Central memory CD8-positive, alpha-beta T cell (primary cell): ENCODE results near the gene INPP5A.
A peak's percentile ranks its signal among the peaks of the same experiment; 100 is the strongest.

ENCODE experiments used
- ATAC-seq: fragments of 150-1000 bp; cut with Tn5 transposase; replicated peaks from 2 replicates; pipeline ENCODE4 v1.10.0; 2022; ENCODE audit warnings: mild to moderate bottlenecking, moderate FRiP score, moderate number of reproducible peaks; ENCODE audit not compliant: poor library complexity, severe bottlenecking; ENCODE audit errors: extremely low read depth
- DNase-seq, 2 donors: peaks; one replicate each; pipeline ENCODE4 v3.0.0; 2021; ENCODE audit warnings: low spot score in 2 of 2
- H3K27ac Mint-ChIP-seq: one replicate; pipeline ENCODE4 v1.8.0; 2022; ENCODE audit warnings: low read depth, mild to moderate bottlenecking, moderate library complexity, mixed read lengths
- H3K27me3 Mint-ChIP-seq: one replicate; pipeline ENCODE4 v1.8.0; 2022; ENCODE audit warnings: mixed read lengths
- H3K36me3 Mint-ChIP-seq: one replicate; pipeline ENCODE4 v1.8.0; 2022; ENCODE audit warnings: mild to moderate bottlenecking, moderate library complexity, mixed read lengths; ENCODE audit not compliant: insufficient read depth
- H3K4me1 Mint-ChIP-seq: one replicate; pipeline ENCODE4 v1.8.0; 2022; ENCODE audit warnings: mixed read lengths
- H3K4me3 Mint-ChIP-seq: one replicate; pipeline ENCODE4 v1.8.0; 2022; ENCODE audit warnings: mild to moderate bottlenecking, moderate library complexity, mixed read lengths
- H3K9me3 Mint-ChIP-seq: one replicate; pipeline ENCODE4 v1.8.0; 2022; ENCODE audit warnings: mixed read lengths

INPP5A gene

GRCh38 chr10:132524443-132525285, 12.9 kb upstream of the INPP5A start:
- Mint-ChIP-seq H3K9me3 (no peaks in the 10 kb centered on the region), H3K36me3 (no peaks in the 10 kb centered on the region), H3K4me1 (no peaks in the 10 kb centered on the region), H3K4me3 (no peak overlapping the region), H3K27ac (no peak overlapping the region), H3K27me3 (peaks cover 37% of the 10 kb centered on the region)
- ATAC-seq, result no peak
- no peak for DNase-seq

DNA sequence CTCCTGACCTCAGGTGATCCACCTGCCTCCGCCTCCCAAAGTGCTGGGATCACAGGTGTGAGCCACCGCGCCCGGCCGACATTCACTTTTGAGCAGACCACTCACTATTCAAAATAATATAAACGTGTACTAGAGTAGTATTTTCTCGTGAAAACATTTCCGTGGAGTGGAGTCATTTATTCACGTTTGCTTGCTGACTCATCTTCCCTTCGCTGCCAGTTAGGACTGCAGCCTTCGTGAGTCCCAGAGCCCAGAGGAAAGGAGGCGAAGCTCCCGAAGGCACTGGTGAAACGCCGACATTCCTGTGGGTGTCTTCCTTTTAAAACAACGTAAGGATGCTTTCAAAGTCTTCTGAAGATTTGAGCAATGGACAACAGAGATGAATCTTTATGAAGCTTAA, 10.9 kb upstream of the INPP5A start:
- ATAC-seq (no peak), DNase-seq (no peak)
- Mint-ChIP-seq H3K4me1 (no peaks in the 10 kb centered on the region), H3K4me3 (no peak overlapping the region), H3K9me3 (peaks cover 4% of the 10 kb centered on the region), H3K27ac (no peak overlapping the region), H3K27me3 (peaks cover 52% of the 10 kb centered on the region), H3K36me3 (peaks cover 2% of the 10 kb centered on the region)

- DNase-seq, result no peak
- no peak for ATAC-seq
- Mint-ChIP-seq H3K4me3 (no peak overlapping the region), H3K36me3 (peaks cover 2% of the 10 kb centered on the region), H3K27me3 (peaks cover 49% of the 10 kb centered on the region), H3K4me1 (no peaks in the 10 kb centered on the region), H3K27ac (no peak overlapping the region), H3K9me3 (peaks cover 7% of the 10 kb centered on the region)
Measured at GRCh38 chr10:132527339-132528063, 10.1 kb upstream of the INPP5A start.

GRCh38 chr10:132528064-132528691, 9.4 kb upstream of the INPP5A start:
- Mint-ChIP-seq H3K4me1 (no peaks in the 10 kb centered on the region), H3K27me3 (peaks cover 55% of the 10 kb centered on the region), H3K27ac (no peak overlapping the region), H3K9me3 (peaks cover 7% of the 10 kb centered on the region), H3K4me3 (no peak overlapping the region), H3K36me3 (peaks cover 2% of the 10 kb centered on the region)
- no peak for DNase-seq
- no peak for ATAC-seq

GRCh38 chr10:132532179-132532578, 5.4 kb upstream of the INPP5A start:
- H3K9me3 Mint-ChIP-seq, result peaks cover 7% of the 10 kb centered on the region
- DNase-seq (no peak), ATAC-seq (no peak)
- H3K4me1 Mint-ChIP-seq, result peaks cover 9% of the 10 kb centered on the region
- H3K4me3 Mint-ChIP-seq, result no peak overlapping the region
- H3K27ac Mint-ChIP-seq, result no peak overlapping the region
- peaks cover 35% of the 10 kb centered on the region for H3K27me3 Mint-ChIP-seq
- peaks cover 3% of the 10 kb centered on the region for H3K36me3 Mint-ChIP-seq

GRCh38 chr10:132532749-132533560, 4.6 kb upstream of the INPP5A start:
- DNase-seq, result no peak
- no peak overlapping the region for H3K27ac Mint-ChIP-seq
- H3K9me3 Mint-ChIP-seq, result peaks cover 7% of the 10 kb centered on the region
- no peak overlapping the region for H3K4me3 Mint-ChIP-seq
- H3K4me1 Mint-ChIP-seq, result peaks cover 9% of the 10 kb centered on the region
- H3K36me3 Mint-ChIP-seq, result peaks cover 4% of the 10 kb centered on the region
- H3K27me3 Mint-ChIP-seq, result peaks cover 35% of the 10 kb centered on the region
- ATAC-seq, result no peak

GRCh38 chr10:132533571-132534260, 3.9 kb upstream of the INPP5A start:
- H3K36me3 Mint-ChIP-seq, result peaks cover 10% of the 10 kb centered on the region
- DNase-seq (no peak), ATAC-seq (no peak)
- no peak overlapping the region for H3K4me3 Mint-ChIP-seq
- H3K4me1 Mint-ChIP-seq, result peaks cover 14% of the 10 kb centered on the region
- H3K27ac Mint-ChIP-seq, result no peak overlapping the region
- H3K9me3 Mint-ChIP-seq, result peaks cover 7% of the 10 kb centered on the region
- H3K27me3 Mint-ChIP-seq, result peaks cover 35% of the 10 kb centered on the region

DNA sequence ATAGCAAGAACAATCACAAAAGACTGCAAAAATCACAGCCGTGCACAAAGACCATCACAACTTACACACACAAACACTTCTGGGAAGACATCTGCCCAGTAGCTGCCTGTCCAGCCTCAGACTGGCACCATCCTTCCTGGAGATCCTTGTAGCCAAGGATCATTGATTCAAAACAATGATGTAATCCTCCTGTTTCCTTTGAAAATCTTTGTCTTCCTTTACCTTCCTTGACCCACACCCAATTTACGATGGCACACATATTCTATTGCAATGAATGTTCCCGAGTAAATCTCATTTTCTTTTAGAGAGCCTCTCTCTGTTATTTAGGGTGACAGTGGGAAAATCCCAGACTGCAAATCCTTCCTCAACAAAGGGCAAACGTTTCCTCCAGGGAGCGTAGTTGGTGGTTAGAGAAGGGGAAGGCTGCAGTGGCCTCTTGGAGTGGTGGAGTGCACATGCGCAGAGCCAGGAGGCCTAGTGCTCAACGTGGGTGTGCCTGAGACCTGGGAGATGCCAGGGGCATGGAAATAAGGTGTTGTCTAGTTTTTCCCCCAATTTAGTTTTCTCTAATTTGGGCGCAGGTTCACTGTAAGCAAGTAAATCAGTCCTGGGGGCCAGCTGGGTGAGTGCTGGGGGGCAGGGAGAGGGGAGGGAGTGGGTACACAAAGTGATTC, 3.1 kb upstream of the INPP5A start:
- DNase-seq, result no peak
- H3K27ac Mint-ChIP-seq, result no peak overlapping the region

DNA sequence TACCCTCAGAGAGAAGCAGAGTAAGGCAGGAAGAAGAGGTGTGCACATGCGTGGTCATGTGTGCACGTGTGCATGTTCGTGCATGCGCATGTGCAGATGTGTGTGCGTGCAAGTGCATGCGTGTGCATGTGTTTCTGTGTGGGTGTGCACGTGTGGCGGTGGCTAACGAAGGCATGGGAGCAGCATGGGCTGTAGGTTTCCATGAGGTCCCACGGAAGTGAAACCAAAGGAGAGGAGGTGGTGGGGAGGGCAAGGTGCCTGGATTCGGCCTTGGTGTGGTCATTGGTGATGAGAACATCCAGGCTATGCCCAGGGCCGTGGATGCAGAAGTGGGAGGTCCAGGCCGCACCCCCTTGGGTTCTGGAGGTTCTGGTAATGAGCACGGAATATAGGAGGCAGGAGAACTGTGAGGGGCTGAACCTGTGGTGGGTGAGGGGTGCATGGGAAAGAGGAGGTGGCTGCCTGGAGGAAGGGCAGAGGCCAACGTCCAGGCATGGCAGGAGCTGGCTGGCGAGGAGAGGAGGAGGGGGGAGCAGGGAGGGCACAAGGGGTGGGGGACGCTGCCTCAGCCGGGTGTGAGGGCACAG, 2.4 kb upstream of the INPP5A start:
- Mint-ChIP-seq H3K27me3 (peaks cover 26% of the 10 kb centered on the region), H3K36me3 (peaks cover 10% of the 10 kb centered on the region), H3K9me3 (peaks cover 7% of the 10 kb centered on the region), H3K4me1 (peaks cover 24% of the 10 kb centered on the region), H3K27ac (no peak overlapping the region), H3K4me3 (peak overlapping the region; percentile 10)
- DNase-seq, result no peak
- no peak for ATAC-seq

More for the DNA sequence above, 3.1 kb upstream of the INPP5A start:
- Mint-ChIP-seq H3K36me3 (peaks cover 10% of the 10 kb centered on the region), H3K9me3 (peaks cover 7% of the 10 kb centered on the region), H3K4me3 (peak overlapping the region; percentile 10), H3K4me1 (peaks cover 20% of the 10 kb centered on the region), H3K27me3 (peaks cover 32% of the 10 kb centered on the region)
- ATAC-seq, result no peak

- H3K4me3 Mint-ChIP-seq, result peak overlapping the region; percentile 68
- peaks cover 33% of the 10 kb centered on the region for H3K4me1 Mint-ChIP-seq
- H3K9me3 Mint-ChIP-seq, result peaks cover 6% of the 10 kb centered on the region
- ATAC-seq (no peak), DNase-seq (no peak)
- peaks cover 10% of the 10 kb centered on the region for H3K36me3 Mint-ChIP-seq
- H3K27me3 Mint-ChIP-seq, result peaks cover 18% of the 10 kb centered on the region
- H3K27ac Mint-ChIP-seq, result no peak overlapping the region
Measured at GRCh38 chr10:132536241-132536876, 1.2 kb upstream of the INPP5A start.
